Stimulated activated naive B cell treated with anti-CD40 and anti-IgM and Interleukin-4, amounts not matched to agents 10 μg/mL and 1 μg/mL and 100 μg/mL, for 72 hours (primary cell): ENCODE measurements around the gene RNF186.
A peak's percentile ranks its signal among the peaks of the same experiment; 100 is the strongest.
"Not testable (repeated sequence)": the region's sequence is repeated elsewhere in the genome, so short reads cannot be mapped to it uniquely, and the experiment has no call there.

Experiments used
- ATAC-seq, 2 donors: fragments of 150-1000 bp; cut with Tn5 transposase; replicated peaks; 2 replicates each; pipeline ENCODE4 v1.10.0; 2021; ENCODE audit warnings: moderate library complexity in 1 of 2
- DNase-seq: peaks from one replicate; pipeline ENCODE4 v3.0.0; 2021
- H3K27ac Mint-ChIP-seq: one replicate; pipeline ENCODE4 v1.8.0; 2022; ENCODE audit warnings: mild to moderate bottlenecking, mixed read lengths
- H3K27me3 Mint-ChIP-seq, 2 donors: one replicate each; pipeline ENCODE4 v1.8.0; 2022; ENCODE audit warnings: mixed read lengths in 2 of 2
- H3K36me3 Mint-ChIP-seq, 2 donors: one replicate each; pipeline ENCODE4 v1.8.0; 2022; ENCODE audit warnings: mixed read lengths in 2 of 2, mild to moderate bottlenecking in 1 of 2
- H3K4me1 Mint-ChIP-seq, 2 donors: one replicate each; pipeline ENCODE4 v1.8.0; 2022; ENCODE audit warnings: mixed read lengths in 2 of 2, mild to moderate bottlenecking in 1 of 2
- H3K4me3 Mint-ChIP-seq, 2 donors: one replicate each; pipeline ENCODE4 v1.8.0; 2022; ENCODE audit warnings: mild to moderate bottlenecking in 2 of 2, mixed read lengths in 2 of 2, moderate library complexity in 1 of 2
- H3K9me3 Mint-ChIP-seq, 2 donors: one replicate each; pipeline ENCODE4 v1.8.0; 2022; ENCODE audit warnings: mixed read lengths in 2 of 2, mild to moderate bottlenecking in 1 of 2

The RNF186 gene, protein sequence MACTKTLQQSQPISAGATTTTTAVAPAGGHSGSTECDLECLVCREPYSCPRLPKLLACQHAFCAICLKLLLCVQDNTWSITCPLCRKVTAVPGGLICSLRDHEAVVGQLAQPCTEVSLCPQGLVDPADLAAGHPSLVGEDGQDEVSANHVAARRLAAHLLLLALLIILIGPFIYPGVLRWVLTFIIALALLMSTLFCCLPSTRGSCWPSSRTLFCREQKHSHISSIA

DNA sequence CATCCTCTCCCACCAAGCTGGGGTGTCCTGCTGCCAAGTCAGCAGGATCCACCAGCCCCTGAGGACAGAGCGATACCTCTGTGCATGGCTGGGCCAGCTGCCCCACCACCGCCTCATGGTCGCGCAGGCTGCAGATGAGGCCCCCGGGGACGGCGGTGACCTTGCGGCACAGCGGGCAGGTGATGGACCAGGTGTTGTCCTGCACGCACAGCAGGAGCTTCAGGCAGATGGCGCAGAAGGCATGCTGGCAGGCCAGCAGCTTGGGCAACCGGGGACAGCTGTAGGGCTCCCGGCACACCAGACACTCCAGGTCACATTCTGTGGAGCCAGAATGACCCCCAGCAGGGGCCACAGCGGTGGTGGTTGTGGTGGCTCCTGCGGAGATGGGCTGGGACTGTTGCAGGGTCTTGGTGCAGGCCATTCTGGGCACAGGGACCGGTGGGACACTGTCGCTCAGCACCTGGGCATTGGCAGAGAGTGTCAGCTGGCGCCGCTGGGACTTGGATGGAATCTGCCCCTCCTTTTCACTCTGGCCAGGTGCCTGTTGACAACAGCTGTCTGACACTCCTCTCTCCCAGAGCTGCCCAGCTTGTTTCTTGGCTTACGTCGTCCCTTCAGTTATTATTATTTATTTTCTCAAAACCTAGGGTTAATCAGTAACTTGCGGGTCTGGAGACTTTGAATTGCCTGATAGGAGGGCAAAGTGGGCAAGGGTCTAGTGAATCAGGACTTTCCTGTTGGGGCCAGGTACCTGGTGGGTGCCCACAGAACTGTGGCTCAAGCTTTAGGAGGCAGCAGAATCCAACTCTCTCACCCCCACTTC, at the start of gene RNF186:
Gene RNF186 (minus strand): TSS at position 603 of the 823 bp plus-strand sequence. CDS start 182 bp downstream, at position 421.
- Mint-ChIP-seq H3K4me1 (no peaks in the 10 kb centered on the region), H3K4me3 (no peak within 1 kb of the TSS), H3K9me3 (no peaks in the 10 kb centered on the region), H3K36me3 (no peaks in the 10 kb centered on the region), H3K27me3 (peaks cover 8 to 18% of the 10 kb centered on the region in 2 donors), H3K27ac (peak within 1 kb of the TSS; percentile 47)
- DNase-seq (no peak), ATAC-seq (no peak)

DNA sequence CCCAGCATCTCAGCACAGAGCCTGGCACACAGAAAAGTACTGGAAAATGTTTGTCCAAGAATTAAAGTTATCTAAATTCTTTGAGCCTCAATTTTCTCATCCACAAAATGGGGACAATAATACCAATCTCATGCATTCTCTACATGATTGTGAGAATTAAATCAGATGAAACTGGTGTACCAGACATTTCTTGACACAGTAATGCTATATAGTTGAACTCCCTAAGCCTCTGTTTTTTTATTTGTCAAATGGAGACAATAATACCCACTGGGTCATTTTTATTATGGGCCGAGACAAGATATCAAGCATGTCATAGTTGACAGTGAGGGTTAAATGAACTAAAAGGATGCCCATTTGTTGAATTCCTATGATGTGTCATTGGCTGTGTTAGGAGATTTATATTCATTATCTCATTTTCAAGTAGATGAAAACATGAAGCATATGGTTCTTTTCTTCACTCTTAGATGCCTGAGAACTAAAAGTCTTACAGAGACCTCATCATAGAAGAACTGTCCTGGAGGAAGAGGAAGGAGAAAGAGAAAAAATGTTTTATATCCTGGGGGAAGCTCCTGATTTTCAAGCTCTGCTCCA, 49.6 kb upstream of the RNF186 start:
- Mint-ChIP-seq H3K4me3 (no peak overlapping the region), H3K4me1 (no peaks in the 10 kb centered on the region), H3K36me3 (peaks cover 2 to 9% of the 10 kb centered on the region in 2 donors), H3K27ac (no peak overlapping the region), H3K9me3 (peaks cover 5 to 8% of the 10 kb centered on the region in 2 donors), H3K27me3 (peaks cover 47 to 53% of the 10 kb centered on the region in 2 donors)
- ATAC-seq, result no peak
- DNase-seq, result no peak

DNA sequence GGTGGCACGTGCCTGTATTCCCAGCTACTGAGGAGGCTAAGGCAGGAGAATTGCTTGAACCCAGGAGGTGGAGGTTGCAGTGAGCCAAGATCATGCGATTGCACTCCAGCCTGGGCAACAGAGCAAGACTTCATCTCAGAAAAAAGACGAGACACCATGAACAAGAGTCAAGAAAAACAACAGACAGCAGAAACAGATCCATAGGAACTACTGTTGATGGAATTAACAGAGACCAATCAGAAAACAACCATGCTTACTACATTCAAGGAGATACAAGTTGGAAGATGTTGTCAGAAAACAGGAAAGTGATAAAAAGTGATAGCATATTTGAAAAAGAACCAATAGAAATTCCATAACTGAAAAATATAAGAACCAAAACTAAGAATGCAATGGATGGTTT, 47.9 kb upstream of the RNF186 start:
- Mint-ChIP-seq H3K36me3 (peaks cover 2 to 9% of the 10 kb centered on the region in 2 donors), H3K27me3 (peaks cover 41 to 53% of the 10 kb centered on the region in 2 donors), H3K4me3 (no peak overlapping the region), H3K9me3 (peaks cover 5 to 8% of the 10 kb centered on the region in 2 donors), H3K4me1 (no peaks in the 10 kb centered on the region), H3K27ac (no peak overlapping the region)
- no peak for ATAC-seq
- DNase-seq, result no peak

DNA sequence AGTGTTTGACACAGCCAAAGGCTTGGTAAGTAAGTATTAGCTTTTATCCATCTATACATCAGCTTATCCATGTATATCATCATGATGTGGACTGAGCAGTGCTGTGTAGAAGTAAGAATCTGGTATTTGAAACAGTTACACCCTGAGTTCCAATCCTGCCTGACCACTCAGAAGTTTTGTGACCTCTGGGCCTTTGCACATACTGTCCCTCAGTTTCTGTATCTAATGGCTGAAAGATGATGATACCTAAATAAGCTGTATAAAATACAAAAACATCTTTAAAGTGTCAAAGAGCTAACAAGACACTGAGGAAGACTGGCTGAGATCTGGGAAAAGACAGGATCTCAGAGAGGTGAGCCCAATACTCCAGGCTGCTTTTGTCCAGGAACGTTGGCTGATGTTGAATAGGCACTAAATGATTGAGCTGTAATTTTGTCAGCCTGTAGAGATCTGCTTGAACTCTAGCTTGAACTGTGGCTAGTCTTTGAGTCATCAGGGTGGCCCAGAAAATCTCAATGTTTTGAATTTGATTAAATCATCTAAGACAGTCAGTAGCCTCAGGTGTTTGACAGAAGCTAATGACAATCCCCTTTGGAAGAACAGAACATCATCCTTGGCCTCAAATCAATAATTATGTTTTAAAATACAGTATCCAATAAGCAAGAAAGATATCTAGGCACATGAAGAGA, 46.9 kb upstream of the RNF186 start:
- Mint-ChIP-seq H3K4me1 (no peaks in the 10 kb centered on the region), H3K27me3 (peaks cover 40 to 51% of the 10 kb centered on the region in 2 donors), H3K9me3 (peaks cover 5 to 8% of the 10 kb centered on the region in 2 donors), H3K36me3 (peaks cover 2 to 9% of the 10 kb centered on the region in 2 donors), H3K4me3 (no peak overlapping the region), H3K27ac (no peak overlapping the region)
- no peak for DNase-seq
- ATAC-seq, result no peak

DNA sequence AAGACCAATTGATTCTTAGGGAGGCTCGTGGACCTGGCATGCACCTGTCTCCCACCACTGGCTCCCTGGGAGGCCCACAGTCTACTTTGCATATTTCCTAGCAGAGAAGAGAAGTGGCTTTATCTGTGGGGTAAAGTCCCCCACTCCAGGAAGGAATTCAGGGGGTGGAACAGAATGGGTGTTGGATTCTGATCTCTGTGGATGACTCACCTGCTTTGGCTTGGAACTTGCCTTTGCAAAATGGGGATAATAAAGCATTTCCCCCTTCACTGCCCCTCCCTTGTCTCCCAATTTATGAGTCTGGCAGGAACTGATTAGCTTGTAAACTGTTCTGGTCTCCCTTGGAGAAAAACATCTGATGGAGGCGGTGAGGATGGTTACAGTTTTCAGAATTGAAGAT, 46.0 kb upstream of the RNF186 start:
- Mint-ChIP-seq H3K4me3 (no peak overlapping the region), H3K27me3 (peaks cover 32 to 43% of the 10 kb centered on the region in 2 donors), H3K36me3 (peaks cover 2 to 9% of the 10 kb centered on the region in 2 donors), H3K9me3 (peaks cover 5 to 8% of the 10 kb centered on the region in 2 donors), H3K4me1 (no peaks in the 10 kb centered on the region), H3K27ac (no peak overlapping the region)
- ATAC-seq, result no peak
- DNase-seq, result no peak

DNA sequence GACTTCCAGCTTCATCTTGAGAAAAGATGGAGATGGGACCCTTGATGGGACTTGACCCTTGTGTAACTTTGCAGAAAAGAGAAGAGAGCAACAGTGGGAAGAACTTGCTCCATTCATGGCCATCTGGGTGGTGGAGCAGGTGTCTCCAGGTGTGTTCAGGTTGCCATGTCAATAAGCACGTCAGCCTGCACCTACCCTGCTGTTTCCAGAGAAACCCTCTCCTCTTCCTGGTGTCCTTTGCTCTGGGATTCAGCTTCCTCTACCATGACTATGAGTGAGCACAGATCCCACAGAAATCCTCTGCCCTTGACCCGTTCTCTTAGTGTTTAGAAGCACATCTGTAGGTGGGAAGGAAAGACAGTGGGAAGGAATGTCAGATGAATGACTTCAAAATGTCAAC, 45.3 kb upstream of the RNF186 start:
- Mint-ChIP-seq H3K9me3 (peaks cover 5 to 6% of the 10 kb centered on the region in 2 donors), H3K36me3 (peaks cover 2 to 9% of the 10 kb centered on the region in 2 donors), H3K27me3 (peaks cover 27 to 41% of the 10 kb centered on the region in 2 donors), H3K27ac (no peak overlapping the region), H3K4me3 (no peak overlapping the region), H3K4me1 (no peaks in the 10 kb centered on the region)
- ATAC-seq (no peak), DNase-seq (no peak)

DNA sequence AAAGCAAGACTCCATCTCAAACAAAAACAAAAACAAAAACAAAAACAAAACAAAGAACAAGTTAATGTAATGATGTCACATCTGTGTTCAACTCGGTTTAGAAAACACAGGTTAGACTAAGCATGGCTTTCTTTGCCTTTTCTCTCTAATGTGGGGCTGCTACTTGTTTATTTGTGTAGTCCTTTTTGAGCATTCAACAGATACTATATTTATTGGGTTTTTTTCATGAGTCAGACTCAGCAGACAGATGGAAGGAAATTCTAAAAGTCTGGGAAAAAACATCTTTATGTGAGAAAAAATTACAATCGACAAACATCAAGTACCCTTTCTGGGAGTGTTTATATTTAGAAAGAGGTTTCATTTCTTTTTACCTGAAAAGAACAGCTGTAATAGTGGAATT, 44.8 kb upstream of the RNF186 start:
- H3K27ac Mint-ChIP-seq, result no peak overlapping the region
- DNase-seq, result no peak
- H3K4me1 Mint-ChIP-seq, result no peaks in the 10 kb centered on the region

DNA sequence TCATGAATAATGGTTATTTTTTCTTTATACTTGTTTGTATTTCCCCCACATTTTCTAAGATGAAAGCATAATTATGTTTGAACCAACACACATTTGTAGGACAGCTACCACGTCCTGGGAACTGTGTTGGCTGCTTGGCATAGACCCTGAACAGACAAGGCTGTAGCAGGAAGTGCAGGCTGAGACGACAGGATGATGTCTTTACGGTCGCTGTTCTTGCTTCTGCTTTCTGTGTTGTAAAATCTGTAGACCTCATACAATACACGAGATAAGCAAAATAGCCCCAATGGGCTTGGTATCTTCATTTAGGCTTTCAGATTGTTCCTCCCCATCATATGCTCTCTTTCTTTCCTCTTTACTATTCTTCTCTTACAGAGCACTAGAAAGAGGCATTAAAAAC, 43.8 kb upstream of the RNF186 start:
- Mint-ChIP-seq H3K4me1 (no peaks in the 10 kb centered on the region), H3K4me3 (no peak overlapping the region), H3K9me3 (peaks cover 5 to 6% of the 10 kb centered on the region in 2 donors), H3K36me3 (peaks cover 2 to 6% of the 10 kb centered on the region in 2 donors), H3K27me3 (peaks cover 28 to 41% of the 10 kb centered on the region in 2 donors), H3K27ac (no peak overlapping the region)
- ATAC-seq, result peak in 1 of 2 donors; percentile 39
- DNase-seq, result no peak

More for the DNA sequence above, 44.8 kb upstream of the RNF186 start:
- Mint-ChIP-seq H3K9me3 (peaks cover 5 to 6% of the 10 kb centered on the region in 2 donors), H3K27me3 (peaks cover 26 to 41% of the 10 kb centered on the region in 2 donors), H3K36me3 (peaks cover 2 to 9% of the 10 kb centered on the region in 2 donors), H3K4me3 (no peak overlapping the region)
- no peak for ATAC-seq

DNA sequence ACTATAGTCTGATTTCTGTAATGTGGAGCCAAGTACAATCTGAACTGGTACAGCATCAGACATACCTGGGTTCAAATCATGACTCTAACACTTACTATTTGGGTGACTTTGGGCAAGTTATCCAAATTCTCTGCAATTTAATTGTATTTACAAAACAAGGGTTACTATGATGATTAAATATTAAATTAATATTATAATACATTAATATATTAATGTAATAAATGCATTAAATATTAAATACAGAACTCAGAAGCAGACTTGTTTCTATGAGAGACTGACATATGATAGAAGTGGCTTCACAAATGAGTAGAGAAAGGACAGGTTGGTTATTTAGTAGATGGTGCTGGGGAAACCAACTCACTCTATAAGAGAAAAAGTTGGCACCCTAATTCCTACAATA, 39.8 kb upstream of the RNF186 start:
- H3K4me3 Mint-ChIP-seq, result no peak overlapping the region
- no peak overlapping the region for H3K27ac Mint-ChIP-seq
- DNase-seq, result no peak

DNA sequence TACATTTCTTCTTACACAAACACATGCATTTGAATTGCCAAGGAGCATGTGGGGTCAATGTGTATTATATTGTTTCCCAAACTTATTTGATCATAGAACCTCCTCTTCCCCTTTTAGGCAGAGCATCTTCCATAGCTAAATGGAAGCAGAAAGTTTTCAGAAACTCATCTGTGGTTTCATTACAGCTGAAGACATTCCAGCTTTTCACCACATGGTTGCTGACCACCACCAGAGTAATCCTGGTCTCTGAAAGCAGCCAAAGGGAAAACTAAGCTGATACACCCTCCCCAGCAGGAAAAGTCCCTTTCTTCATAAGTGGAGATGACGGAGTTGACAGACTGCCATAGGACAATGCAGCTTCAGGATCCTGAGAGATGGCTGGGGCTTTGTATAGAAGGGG, 37.0 kb upstream of the RNF186 start:
- no peak for DNase-seq
- no peaks in the 10 kb centered on the region for H3K4me1 Mint-ChIP-seq
- H3K9me3 Mint-ChIP-seq, result no peaks in the 10 kb centered on the region
- peaks cover 11 to 14% of the 10 kb centered on the region in 2 donors for H3K27me3 Mint-ChIP-seq
- ATAC-seq, result no peak
- H3K36me3 Mint-ChIP-seq, result no peaks in the 10 kb centered on the region
- no peak overlapping the region for H3K27ac Mint-ChIP-seq
- H3K4me3 Mint-ChIP-seq, result no peak overlapping the region

More for the DNA sequence above, 39.8 kb upstream of the RNF186 start:
- no peak for ATAC-seq
- H3K36me3 Mint-ChIP-seq, result no peaks in the 10 kb centered on the region
- peaks cover 12 to 25% of the 10 kb centered on the region in 2 donors for H3K27me3 Mint-ChIP-seq
- no peaks in the 10 kb centered on the region for H3K9me3 Mint-ChIP-seq
- H3K4me1 Mint-ChIP-seq, result no peaks in the 10 kb centered on the region

DNA sequence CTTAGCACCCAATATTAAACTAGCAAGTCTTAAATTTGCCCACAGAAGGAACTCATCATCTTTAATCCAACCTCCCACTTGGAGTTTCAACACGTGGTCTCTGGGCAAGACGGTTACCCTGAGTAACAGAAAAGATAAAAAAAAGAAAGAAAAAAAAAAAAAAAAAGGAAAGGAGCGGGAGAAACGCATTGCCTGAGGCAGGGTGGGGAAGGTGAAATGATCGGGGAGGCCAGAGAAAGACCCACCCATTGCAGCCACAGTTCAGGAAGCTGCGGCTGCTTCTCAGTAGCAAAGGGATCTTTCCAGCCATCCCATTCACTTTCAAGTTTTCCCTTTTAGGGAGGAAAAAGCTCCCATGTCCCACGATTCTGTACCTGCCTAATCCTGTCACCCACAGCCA, 35.1 kb upstream of the RNF186 start:
- H3K27ac Mint-ChIP-seq, result no peak overlapping the region
- DNase-seq, result no peak
- H3K9me3 Mint-ChIP-seq, result no peaks in the 10 kb centered on the region
- peaks cover 23 to 27% of the 10 kb centered on the region in 2 donors for H3K27me3 Mint-ChIP-seq
- ATAC-seq, result no peak
- H3K4me1 Mint-ChIP-seq, result no peaks in the 10 kb centered on the region
- H3K4me3 Mint-ChIP-seq, result no peak overlapping the region
- no peaks in the 10 kb centered on the region for H3K36me3 Mint-ChIP-seq

DNA sequence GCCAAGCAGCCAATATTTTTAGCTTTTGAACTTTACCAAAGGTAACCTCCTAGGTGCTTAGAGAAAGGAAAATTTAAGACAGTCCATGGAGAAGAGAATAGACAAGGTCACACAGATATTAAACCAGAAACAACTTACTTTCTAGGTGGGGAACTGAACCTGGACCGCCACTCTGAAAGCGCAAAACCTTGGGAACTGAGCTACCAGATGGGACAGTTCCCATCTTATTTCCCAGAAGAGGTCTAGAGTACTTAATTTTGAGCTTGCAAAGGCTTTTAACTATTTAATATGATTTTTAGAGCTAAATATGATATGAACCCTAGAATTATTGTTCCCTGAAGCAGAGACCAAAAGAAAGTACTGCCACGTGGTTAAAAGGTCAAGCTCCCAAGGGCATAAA, 34.2 kb upstream of the RNF186 start:
- not testable (repeated sequence) for H3K4me3 Mint-ChIP-seq, H3K4me1 Mint-ChIP-seq, ATAC-seq, H3K36me3 Mint-ChIP-seq, H3K9me3 Mint-ChIP-seq, DNase-seq, H3K27ac Mint-ChIP-seq
- H3K27me3 Mint-ChIP-seq, result peaks cover 27 to 30% of the 10 kb centered on the region in 2 donors

DNA sequence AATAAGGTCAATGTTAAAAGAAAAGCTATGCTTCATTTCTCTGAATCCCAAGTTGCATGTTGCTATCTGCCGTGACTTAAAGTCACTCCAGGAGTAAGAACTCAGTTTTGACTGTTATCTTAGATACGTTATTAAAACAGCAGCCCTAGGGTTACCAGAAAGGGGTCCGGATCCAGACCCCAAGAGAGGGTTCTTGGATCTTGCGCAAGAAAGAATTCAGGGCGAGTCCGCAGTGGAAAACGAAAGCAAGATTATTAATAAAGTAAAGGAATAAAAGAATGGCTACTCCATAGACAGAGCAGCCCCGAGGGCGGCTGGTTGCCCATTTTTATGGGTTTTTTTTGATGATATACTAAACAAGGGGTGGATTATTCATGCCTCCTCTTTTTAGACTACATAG, 32.3 kb upstream of the RNF186 start:
- H3K36me3 Mint-ChIP-seq, H3K27ac Mint-ChIP-seq, DNase-seq, H3K4me1 Mint-ChIP-seq, H3K9me3 Mint-ChIP-seq, H3K4me3 Mint-ChIP-seq, ATAC-seq: not testable (repeated sequence)
- peaks cover 24 to 30% of the 10 kb centered on the region in 2 donors for H3K27me3 Mint-ChIP-seq

DNA sequence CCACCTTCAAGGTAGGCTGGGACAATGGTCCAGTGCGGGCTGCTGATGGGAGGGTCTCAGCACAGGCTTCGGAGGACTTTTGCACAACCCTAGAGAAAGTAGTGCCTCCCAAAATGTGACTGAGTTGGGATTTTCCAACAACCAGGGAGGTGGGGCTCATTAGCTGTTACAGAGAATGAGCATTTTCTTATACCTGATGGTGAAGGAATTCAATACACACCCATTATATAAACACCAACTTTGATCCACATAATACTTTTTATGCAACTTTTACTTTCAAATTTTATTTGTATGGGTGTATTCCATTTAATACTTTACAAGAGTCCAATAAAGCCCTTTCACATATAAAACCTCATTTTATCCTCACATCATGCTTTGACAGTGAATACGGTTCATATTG, 31.3 kb upstream of the RNF186 start:
- ATAC-seq (no peak), DNase-seq (no peak)
- H3K4me3 Mint-ChIP-seq, result no peak overlapping the region
- H3K4me1 Mint-ChIP-seq, result no peaks in the 10 kb centered on the region
- H3K27me3 Mint-ChIP-seq, result peaks cover 24 to 39% of the 10 kb centered on the region in 2 donors
- no peaks in the 10 kb centered on the region for H3K9me3 Mint-ChIP-seq
- H3K36me3 Mint-ChIP-seq, result no peaks in the 10 kb centered on the region
- H3K27ac Mint-ChIP-seq, result no peak overlapping the region
